ENCODE measurements around the gene FBXO17.

DNA sequence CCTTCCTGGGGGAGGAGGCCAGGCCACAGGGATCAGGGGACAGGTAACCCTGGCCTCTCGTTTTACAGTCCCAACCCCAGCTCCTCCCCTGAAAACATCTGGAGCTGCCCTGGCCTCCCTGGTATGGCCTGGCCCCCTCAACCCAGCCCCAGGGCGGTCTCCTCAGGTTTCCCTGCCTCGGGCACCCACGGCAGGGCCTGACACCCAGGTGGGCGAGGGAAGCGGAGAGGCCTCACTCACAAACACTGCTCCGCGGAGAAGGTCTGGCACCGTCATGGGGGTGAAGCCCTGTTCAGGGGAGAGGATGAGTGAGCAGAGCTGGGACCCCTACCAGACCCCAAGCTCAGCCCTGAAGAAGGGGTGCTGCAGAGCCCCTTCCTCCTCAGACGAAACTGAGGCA, 57.0 kb downstream of the FBXO17 start:
- TF ChIP-seq, protein P1, sequence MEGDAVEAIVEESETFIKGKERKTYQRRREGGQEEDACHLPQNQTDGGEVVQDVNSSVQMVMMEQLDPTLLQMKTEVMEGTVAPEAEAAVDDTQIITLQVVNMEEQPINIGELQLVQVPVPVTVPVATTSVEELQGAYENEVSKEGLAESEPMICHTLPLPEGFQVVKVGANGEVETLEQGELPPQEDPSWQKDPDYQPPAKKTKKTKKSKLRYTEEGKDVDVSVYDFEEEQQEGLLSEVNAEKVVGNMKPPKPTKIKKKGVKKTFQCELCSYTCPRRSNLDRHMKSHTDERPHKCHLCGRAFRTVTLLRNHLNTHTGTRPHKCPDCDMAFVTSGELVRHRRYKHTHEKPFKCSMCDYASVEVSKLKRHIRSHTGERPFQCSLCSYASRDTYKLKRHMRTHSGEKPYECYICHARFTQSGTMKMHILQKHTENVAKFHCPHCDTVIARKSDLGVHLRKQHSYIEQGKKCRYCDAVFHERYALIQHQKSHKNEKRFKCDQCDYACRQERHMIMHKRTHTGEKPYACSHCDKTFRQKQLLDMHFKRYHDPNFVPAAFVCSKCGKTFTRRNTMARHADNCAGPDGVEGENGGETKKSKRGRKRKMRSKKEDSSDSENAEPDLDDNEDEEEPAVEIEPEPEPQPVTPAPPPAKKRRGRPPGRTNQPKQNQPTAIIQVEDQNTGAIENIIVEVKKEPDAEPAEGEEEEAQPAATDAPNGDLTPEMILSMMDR (conservative IDR thresholded peaks at IDR 0.05): no peak
- TF ChIP-seq EZH2 (IDR thresholded peaks at IDR 0.05; ENCODE audit: low read depth): no peak
